ENCODE measurements around the gene CCDC149.

CCDC149 gene

DNA sequence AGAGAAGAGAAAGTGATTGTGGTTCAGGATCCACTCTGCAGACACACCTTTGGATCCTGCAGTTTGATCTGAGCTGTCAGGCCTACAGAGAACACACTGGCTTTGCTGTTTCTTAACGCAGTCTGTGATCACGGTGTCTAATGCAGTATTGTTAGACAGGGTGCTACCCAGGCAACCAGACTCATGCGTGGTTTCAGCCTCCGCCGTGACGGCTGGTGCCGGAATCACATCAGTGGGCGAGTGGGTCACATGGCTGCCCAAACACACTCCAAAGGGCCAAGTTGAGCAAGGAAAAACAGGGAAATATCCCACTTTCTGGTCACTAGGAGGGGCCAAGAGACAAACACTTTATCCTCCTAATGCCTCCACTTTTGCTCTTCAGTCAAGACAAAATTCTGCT, 27.5 kb downstream of the CCDC149 start:
- TF ChIP-seq CTCF (IDR thresholded peaks at IDR 0.05; ENCODE audit: borderline replicate concordance, insufficient read depth, low read depth, low read length) = no peak
- no peak overlapping the region for H3K4me3 ChIP-seq (ENCODE audit: low read depth, low read length)

GRCh38 chr4:24884902-24885301, 27.9 kb downstream of the CCDC149 start:
- no peak overlapping the region for H3K4me3 ChIP-seq (ENCODE audit: low read depth, low read length)
- TF ChIP-seq CTCF (IDR thresholded peaks at IDR 0.05; ENCODE audit: borderline replicate concordance, insufficient read depth, low read depth, low read length) = no peak

- no peak overlapping the region for H3K4me3 ChIP-seq (ENCODE audit: low read depth, low read length)
- no peak for TF ChIP-seq CTCF (IDR thresholded peaks at IDR 0.05; ENCODE audit: borderline replicate concordance, insufficient read depth, low read depth, low read length)
These were observed 31.2 kb downstream of the CCDC149 start for GRCh38 chr4:24881508-24882196.

- no peak for TF ChIP-seq CTCF (IDR thresholded peaks at IDR 0.05; ENCODE audit: borderline replicate concordance, insufficient read depth, low read depth, low read length)
- no peak overlapping the region for H3K4me3 ChIP-seq (ENCODE audit: low read depth, low read length)
These were observed 32.7 kb downstream of the CCDC149 start for GRCh38 chr4:24880186-24880585.

- H3K4me3 ChIP-seq (ENCODE audit: low read depth, low read length) = no peak overlapping the region
- no peak for TF ChIP-seq CTCF (IDR thresholded peaks at IDR 0.05; ENCODE audit: borderline replicate concordance, insufficient read depth, low read depth, low read length)
These were observed 34.2 kb downstream of the CCDC149 start for GRCh38 chr4:24878636-24879016.

DNA sequence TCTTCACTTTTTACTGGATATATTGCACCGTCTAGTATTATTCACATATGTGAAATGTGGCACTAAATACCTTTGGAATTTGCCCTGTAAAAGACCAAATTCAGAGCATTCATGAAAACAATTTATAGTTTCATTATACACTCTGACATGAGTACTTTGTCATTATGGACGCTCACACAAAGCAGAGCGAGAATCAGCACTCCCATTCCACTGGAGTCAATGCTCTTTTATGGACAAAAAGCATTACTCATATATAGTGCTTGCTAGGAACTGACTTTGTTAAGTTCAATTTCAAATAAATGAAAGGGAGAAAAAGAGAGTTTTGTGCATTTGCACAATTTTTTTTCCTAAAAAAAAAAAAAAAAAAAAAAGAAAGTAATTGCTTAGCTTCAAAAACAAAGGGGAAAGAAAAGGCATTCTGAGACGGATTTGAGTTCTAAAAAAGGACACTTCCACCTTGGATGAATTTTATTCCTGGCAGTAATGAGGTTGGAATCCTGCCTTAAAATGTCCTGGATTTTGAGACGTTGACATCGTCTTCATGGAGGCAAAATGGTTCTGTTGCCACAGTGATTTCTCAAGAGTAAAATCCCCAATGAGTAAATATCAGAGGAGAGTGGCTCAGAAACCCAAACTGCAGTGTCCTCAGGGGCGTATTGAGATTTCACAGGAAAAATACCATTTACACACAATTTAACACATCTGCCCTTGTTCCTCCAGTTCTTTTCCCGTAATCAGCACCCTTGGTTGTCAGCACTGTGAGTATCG, 34.8 kb downstream of the CCDC149 start:
- TF ChIP-seq CTCF (IDR thresholded peaks at IDR 0.05; ENCODE audit: borderline replicate concordance, insufficient read depth, low read depth, low read length) = no peak

DNA sequence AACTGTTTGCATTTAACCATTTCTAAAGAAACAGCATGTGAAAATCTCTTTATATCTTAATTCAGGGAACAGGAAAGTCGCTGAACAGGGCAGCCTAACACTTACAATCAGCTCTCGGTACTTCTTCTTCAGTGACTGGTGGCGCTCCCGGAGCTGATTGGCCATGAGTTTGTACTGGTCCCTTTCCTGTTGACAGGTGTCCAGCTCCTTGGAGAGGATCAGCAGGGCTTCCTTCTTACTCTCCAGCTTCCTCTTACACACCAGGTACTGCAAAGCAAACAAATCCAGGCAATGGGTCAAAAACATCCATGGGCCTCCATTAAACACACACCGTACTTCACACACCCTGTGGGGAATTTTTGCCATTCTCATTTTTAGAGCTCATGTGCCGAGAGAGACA, 36.4 kb downstream of the CCDC149 start:
- TF ChIP-seq CTCF (IDR thresholded peaks at IDR 0.05; ENCODE audit: borderline replicate concordance, insufficient read depth, low read depth, low read length) = no peak
- no peak overlapping the region for H3K4me3 ChIP-seq (ENCODE audit: low read depth, low read length)

More for the DNA sequence above, 34.8 kb downstream of the CCDC149 start:
- H3K4me3 ChIP-seq (ENCODE audit: low read depth, low read length) = no peak overlapping the region
